Stimulated activated CD4-positive, alpha-beta T cell treated with anti-CD3 and anti-CD28 coated beads, Interleukin-15, amount 100 ng/mL, for 24 hours (primary cell): Measurements from ENCODE around the gene RBPJ.
"Not testable (repeated sequence)": the region's sequence is repeated elsewhere in the genome, so short reads cannot be mapped to it uniquely, and the experiment has no call there.

ENCODE experiments used
- DNase-seq: peaks from one replicate; pipeline ENCODE4 v3.0.0-alpha.2; 2020

RBPJ gene

DNA sequence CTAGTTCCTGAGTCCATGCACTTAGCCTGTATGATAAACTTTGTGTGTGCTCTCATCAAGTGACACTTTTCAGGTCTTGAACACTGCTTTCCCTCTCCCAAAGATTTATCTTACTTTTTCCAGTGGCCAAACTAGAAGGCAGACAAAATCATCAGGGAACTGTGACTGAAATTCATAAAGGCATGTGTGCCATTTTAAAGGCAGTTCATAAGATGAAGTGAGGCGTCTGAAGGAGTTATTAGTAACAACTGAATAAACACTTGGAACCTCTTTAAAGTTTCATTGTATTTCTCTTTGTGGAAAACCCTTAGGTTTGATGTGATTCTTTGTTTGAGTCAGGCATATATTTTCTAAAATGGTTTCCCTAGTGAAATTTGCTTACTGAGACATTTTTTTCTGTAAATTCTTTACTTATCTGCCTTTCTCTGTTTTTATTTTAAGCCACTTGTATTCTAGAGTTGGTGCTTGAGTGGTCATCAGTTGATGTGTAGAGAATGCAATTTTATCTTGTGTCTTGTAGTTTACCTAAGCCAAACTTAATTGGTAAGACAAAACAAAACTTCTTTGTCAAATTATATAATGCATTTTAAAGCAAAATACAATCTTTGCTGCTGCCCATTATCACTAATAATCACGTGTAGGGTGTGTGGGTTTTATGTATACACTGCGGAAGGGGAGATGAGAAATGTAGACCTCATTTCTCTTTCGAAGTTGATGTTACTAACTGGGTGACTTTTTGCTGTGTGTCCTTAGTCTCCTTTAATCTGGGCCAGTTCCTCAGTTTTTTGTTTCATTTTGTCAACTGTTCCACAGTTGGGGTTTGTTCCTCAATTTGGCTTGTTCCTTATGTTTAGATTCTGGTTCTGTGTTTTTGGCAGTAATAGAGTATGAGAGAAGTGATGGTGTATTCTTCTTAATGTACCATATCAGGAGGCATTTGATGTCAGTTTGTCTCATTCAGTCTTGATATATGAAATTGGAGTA, 56.8 kb downstream of the RBPJ start:
- DNase-seq, result no peak

GRCh38 chr4:26379837-26380236, 59.0 kb downstream of the RBPJ start:
- DNase-seq, result no peak

GRCh38 chr4:26380740-26381139, 59.9 kb downstream of the RBPJ start:
- no peak for DNase-seq

DNA sequence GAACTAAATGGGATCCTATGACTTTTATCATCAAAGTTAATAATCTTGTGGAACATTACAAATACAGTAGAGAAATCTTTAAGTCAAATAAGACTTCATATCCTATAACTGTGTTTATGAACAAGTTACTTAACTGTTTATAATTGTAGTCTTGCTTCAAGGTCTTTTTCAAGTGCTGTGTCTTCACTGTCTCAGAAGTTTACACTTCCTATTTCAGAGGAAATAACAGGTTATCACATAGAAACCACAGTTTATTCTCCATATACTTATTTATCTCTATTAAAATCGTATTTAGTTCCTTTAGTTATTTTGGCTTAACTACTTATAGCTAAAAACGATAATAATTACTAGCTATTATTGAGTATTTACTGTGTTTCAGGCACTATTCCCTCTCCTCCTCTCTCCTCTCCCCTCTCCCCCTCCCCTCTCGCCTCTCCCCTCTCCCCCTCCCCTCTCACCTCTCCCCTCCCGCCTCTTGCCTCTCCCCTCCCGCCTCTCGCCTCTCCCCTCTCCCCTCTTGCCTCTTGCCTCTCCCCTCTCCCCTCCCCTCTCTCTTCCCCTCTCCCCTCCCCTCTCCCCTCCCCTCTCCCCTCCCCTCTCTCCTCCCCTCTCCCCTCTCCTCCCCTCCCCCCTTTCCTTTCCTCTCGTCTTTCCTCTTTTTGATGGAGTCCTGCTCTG, 63.7 kb downstream of the RBPJ start:
- DNase-seq, result no peak

- DNase-seq, result no peak
Observed at GRCh38 chr4:26385690-26386089, 64.9 kb downstream of the RBPJ start.

GRCh38 chr4:26386386-26386785, 65.6 kb downstream of the RBPJ start:
- DNase-seq, result no peak

DNA sequence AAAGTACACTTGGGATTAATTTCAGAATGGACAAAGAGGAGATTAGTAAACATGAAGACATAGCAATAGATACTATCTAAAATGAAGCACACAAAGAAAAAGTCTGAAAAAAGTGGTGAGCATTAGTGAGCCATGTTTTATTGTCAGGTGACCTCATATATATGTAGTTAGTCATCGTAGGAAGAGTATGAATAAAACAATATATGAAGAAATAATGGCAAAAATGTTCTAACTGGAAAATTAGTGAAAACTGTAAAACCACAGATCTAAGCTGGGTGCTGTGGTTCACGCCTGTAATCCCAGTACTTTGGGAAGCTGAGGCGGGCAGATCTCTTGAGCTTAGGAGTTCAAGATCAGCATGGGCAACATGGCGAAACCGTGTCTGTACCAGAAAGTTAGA, 67.9 kb downstream of the RBPJ start:
- no peak for DNase-seq

DNA sequence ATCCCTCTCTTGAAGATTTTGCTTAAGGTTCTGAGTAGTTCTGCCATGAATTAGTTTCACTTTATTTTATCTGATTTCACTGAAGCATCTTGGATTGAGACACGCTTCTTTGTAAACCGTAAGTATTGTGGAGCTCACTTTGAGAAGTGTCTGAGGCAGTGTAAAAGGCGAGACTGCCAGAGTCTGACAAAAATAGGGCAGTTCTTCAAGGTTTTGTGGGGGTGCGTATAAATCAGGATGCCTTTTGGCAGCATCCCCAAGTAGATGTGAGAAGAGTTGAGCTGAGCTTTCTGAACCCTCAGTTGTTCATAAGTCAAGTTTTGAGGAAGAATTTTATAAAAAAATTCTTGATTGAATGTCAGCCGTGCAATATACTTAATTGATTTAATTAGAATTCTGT, 76.3 kb downstream of the RBPJ start:
- DNase-seq, result no peak

DNA sequence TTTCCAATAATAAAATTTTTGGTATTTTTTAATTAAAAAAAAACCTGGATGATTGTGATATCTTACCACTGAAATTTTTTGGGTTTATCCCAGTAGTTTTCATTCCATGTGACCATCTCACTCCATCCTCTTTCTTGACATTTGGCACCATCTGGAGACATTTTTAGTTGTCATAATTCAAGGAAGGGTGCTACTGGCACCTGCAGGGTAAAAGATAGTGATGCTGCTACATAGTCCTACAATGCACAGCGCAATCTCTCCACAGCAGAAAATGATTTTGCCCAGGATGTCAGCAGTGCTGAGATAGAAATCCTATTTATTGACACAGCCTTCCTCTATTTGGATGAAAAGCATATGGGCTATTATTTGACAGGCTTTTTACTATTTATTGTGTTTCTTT, 79.3 kb downstream of the RBPJ start:
- no peak for DNase-seq

- not testable (repeated sequence) for DNase-seq
Observed at GRCh38 chr4:26402017-26402416, 81.2 kb downstream of the RBPJ start.

DNA sequence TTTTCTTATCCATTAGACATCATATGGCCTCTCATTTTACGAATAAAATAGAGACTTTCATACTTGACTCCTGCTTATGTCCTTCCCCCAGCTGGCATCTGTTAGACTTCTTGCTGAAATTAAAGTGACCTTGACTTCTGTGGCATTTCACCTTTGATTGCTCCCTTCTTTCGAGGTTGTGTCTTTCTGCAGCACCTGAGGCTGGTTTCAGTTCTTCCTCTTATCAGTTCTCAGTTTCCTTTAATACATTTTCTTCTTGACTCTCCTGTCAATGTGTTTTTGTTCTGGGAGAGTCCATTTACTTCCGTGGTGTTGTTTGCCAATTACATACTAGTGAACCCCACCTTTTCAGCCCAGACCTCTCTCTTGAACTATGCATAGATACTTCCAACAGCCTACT, 81.6 kb downstream of the RBPJ start:
- no peak for DNase-seq

GRCh38 chr4:26404743-26405206, 84.0 kb downstream of the RBPJ start:
- no peak for DNase-seq

DNA sequence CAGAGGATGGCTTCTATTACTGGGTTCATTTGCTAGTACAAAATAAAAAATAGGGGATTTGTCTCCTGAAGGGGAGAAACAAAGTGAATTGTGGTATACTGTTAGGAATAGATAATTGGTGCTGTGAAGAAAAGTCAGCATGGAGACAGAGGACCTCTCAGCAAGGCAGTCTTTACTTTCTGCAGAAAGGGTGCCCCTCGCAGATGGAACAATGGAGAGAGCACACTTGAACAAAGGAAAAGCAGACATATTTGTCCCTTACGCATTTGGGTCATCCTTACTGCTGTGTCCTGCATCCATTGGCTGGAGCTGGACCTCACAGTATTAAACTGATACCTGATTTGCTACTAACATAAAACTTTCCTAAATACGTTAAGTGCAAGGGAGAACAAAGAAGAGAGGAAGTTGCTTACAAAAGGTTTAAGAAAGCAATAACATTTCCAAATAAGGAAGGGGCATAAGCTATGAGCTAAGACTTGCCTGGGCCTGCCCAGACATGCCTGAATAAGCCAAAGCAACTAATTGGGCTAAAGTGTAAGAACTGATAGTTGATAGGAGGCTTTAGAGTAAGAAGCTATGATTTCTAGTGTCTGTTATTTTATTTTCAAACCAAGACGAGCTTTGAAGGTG, 85.6 kb downstream of the RBPJ start:
- no peak for DNase-seq

GRCh38 chr4:26407476-26407875, 86.7 kb downstream of the RBPJ start:
- no peak for DNase-seq

DNA sequence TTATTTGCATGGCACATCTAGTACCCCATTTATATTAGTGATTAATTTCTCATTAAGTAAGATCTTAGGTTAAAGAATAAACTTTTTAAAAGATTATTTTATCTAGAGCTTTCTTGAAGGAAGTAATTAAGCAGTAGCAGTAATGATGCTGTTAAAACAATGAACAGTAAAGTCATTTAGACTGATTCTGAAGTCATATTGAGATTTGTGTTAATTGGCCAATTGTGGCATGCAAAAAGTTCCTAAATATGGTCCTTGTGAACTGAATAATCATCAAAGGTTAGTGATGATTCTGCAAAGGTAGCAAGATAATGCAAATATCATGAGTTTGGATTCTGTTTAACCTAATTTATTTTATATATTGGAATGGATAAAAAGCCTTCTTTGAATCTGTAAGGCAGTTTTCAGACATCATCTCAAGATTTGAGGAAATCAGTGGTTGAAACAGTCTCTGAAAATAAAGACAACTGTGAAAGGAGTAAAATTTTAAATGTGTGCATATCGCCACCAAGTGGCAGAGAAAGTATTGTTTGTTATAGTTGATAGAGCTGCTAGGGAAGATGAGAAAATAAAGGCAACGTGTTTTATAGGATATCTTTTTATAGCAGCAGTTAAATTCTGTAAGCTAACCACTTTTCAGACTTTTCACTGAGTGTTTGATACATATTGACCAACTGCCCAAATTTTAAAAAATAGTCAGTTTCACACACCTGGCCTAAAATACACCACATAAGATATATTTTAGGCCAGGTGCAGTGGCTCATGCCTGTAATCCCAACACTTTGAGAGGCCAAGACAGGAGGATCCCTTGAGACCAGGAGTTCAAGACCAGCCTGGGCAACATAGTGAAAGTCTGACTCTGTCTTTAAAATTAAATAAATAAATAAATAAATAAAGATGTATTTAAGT, 89.8 kb downstream of the RBPJ start:
- DNase-seq, result peak; percentile 22

- no peak for DNase-seq
Observed at GRCh38 chr4:26412381-26413372, 91.9 kb downstream of the RBPJ start.

GRCh38 chr4:26413582-26413981, 92.8 kb downstream of the RBPJ start:
- no peak for DNase-seq

- DNase-seq, result no peak
Observed at GRCh38 chr4:26418107-26418506, 97.3 kb downstream of the RBPJ start.

GRCh38 chr4:26418850-26419249, 98.0 kb downstream of the RBPJ start:
- no peak for DNase-seq

- DNase-seq, result no peak
Observed at GRCh38 chr4:26420438-26420837, 99.6 kb downstream of the RBPJ start.

GRCh38 chr4:26420913-26421312, 100.1 kb downstream of the RBPJ start:
- DNase-seq, result no peak
